ENCODE measurements around the gene MCTP2.

MCTP2 gene

DNA sequence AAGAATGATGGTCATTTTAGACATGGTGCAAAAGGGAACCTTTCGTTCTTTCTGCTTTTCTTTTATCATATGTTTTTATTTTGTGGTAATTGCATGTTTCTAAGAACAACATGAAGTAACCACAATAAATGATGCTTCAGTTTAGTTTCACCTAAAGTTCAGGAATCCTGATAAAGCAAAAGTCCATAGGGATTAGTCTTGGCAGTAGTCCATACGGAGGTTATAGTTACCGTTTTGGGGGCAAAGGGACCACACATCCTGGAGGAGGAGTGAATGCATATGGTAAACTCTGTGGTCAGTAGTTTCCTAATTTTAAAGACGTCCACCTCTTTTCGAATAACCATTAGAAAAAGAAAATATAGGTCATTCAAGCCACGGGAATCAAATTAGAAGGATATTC, 141.5 kb downstream of the MCTP2 start:
- Histone ChIP-seq H4K20me1 (ENCODE audit: control insufficient read depth, insufficient read depth, low read depth, low read length) (no peaks in the 10 kb centered on the region), H3K36me3 (ENCODE audit: control insufficient read depth, low read length) (peaks cover 70% of the 10 kb centered on the region), H3K4me2 (ENCODE audit: low read length) (no peak overlapping the region), H3K79me2 (ENCODE audit: control insufficient read depth, low read length) (no peaks in the 10 kb centered on the region), H3F3A (ENCODE audit: control insufficient read depth, insufficient read depth) (no peaks in the 10 kb centered on the region), H3K27me3 (ENCODE audit: control insufficient read depth, low read length) (no peaks in the 10 kb centered on the region), H3K4me1 (ENCODE audit: control insufficient read depth, low read length) (no peaks in the 10 kb centered on the region), H3K9me2 (replicated peaks; ENCODE audit: control insufficient read depth, low read length) (no peaks in the 10 kb centered on the region), H3K4me3 (ENCODE audit: low read length) (no peak overlapping the region), H3K27ac (ENCODE audit: low read depth, low read length) (no peak overlapping the region), H3K9me3 (ENCODE audit: control insufficient read depth, insufficient read depth, low read length) (no peaks in the 10 kb centered on the region)
- TF ChIP-seq, protein P1, sequence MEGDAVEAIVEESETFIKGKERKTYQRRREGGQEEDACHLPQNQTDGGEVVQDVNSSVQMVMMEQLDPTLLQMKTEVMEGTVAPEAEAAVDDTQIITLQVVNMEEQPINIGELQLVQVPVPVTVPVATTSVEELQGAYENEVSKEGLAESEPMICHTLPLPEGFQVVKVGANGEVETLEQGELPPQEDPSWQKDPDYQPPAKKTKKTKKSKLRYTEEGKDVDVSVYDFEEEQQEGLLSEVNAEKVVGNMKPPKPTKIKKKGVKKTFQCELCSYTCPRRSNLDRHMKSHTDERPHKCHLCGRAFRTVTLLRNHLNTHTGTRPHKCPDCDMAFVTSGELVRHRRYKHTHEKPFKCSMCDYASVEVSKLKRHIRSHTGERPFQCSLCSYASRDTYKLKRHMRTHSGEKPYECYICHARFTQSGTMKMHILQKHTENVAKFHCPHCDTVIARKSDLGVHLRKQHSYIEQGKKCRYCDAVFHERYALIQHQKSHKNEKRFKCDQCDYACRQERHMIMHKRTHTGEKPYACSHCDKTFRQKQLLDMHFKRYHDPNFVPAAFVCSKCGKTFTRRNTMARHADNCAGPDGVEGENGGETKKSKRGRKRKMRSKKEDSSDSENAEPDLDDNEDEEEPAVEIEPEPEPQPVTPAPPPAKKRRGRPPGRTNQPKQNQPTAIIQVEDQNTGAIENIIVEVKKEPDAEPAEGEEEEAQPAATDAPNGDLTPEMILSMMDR (IDR thresholded peaks at IDR 0.05; ENCODE audit: low read depth, low read length, poor library complexity, severe bottlenecking): no peak
- no peak for TF ChIP-seq EZH2phosphoT487 (IDR thresholded peaks at IDR 0.05; ENCODE audit: borderline replicate concordance, low read length)

DNA sequence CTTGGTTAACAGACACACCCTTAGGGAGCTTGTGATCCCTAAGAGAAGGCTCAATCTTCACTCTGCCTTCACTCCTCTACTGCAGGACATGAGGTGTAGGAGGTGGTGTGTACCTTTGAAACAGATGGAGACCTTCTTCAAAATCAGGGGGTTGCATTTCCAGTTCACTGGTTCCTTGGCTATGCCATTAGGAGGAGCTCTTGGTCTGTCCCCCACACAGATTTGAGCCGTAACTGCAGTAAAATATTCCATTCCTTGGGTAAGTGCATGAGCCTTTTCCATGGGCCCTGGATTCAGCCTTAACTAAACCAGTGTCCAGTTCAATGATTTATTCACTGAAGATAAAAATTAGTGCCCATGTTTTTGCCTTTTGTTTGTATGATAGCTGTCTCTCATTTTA, 144.6 kb downstream of the MCTP2 start:
- Histone ChIP-seq H3K4me2 (ENCODE audit: low read length) (no peak overlapping the region), H3K4me1 (ENCODE audit: control insufficient read depth, low read length) (no peaks in the 10 kb centered on the region), H3K9me3 (ENCODE audit: control insufficient read depth, insufficient read depth, low read length) (no peaks in the 10 kb centered on the region), H3K27me3 (ENCODE audit: control insufficient read depth, low read length) (no peaks in the 10 kb centered on the region), H3K36me3 (ENCODE audit: control insufficient read depth, low read length) (peaks cover 47% of the 10 kb centered on the region), H3K9me2 (replicated peaks; ENCODE audit: control insufficient read depth, low read length) (no peaks in the 10 kb centered on the region), H3K4me3 (ENCODE audit: low read length) (no peak overlapping the region), H4K20me1 (ENCODE audit: control insufficient read depth, insufficient read depth, low read depth, low read length) (no peaks in the 10 kb centered on the region), H3K27ac (ENCODE audit: low read depth, low read length) (no peak overlapping the region), H3K79me2 (ENCODE audit: control insufficient read depth, low read length) (no peaks in the 10 kb centered on the region), H3F3A (ENCODE audit: control insufficient read depth, insufficient read depth) (no peaks in the 10 kb centered on the region)
- no peak for TF ChIP-seq EZH2phosphoT487 (IDR thresholded peaks at IDR 0.05; ENCODE audit: borderline replicate concordance, low read length)
- TF ChIP-seq, protein P1 (IDR thresholded peaks at IDR 0.05; ENCODE audit: low read depth, low read length, poor library complexity, severe bottlenecking): no peak

- H3K4me1 ChIP-seq (ENCODE audit: control insufficient read depth, low read length): peaks cover 21% of the 10 kb centered on the region
- no peak overlapping the region for H3K4me2 ChIP-seq (ENCODE audit: low read length)
- no peak overlapping the region for H3K27ac ChIP-seq (ENCODE audit: low read depth, low read length)
- peaks cover 37% of the 10 kb centered on the region for H3K36me3 ChIP-seq (ENCODE audit: control insufficient read depth, low read length)
- TF ChIP-seq, protein P1 (IDR thresholded peaks at IDR 0.05; ENCODE audit: low read depth, low read length, poor library complexity, severe bottlenecking): no peak
- TF ChIP-seq EZH2phosphoT487 (IDR thresholded peaks at IDR 0.05; ENCODE audit: borderline replicate concordance, low read length): no peak
- no peaks in the 10 kb centered on the region for H4K20me1 ChIP-seq (ENCODE audit: control insufficient read depth, insufficient read depth, low read depth, low read length)
- no peaks in the 10 kb centered on the region for H3K27me3 ChIP-seq (ENCODE audit: control insufficient read depth, low read length)
- no peaks in the 10 kb centered on the region for H3K79me2 ChIP-seq (ENCODE audit: control insufficient read depth, low read length)
- H3K4me3 ChIP-seq (ENCODE audit: low read length): no peak overlapping the region
- no peaks in the 10 kb centered on the region for H3K9me3 ChIP-seq (ENCODE audit: control insufficient read depth, insufficient read depth, low read length)
- no peaks in the 10 kb centered on the region for H3K9me2 ChIP-seq (replicated peaks; ENCODE audit: control insufficient read depth, low read length)
- no peaks in the 10 kb centered on the region for H3F3A ChIP-seq (ENCODE audit: control insufficient read depth, insufficient read depth)
Observed at GRCh38 chr15:94379986-94380385, 148.6 kb downstream of the MCTP2 start.

- H3K4me3 ChIP-seq (ENCODE audit: low read length): no peak overlapping the region
- H3K27me3 ChIP-seq (ENCODE audit: control insufficient read depth, low read length): no peaks in the 10 kb centered on the region
- H3K79me2 ChIP-seq (ENCODE audit: control insufficient read depth, low read length): no peaks in the 10 kb centered on the region
- no peaks in the 10 kb centered on the region for H3F3A ChIP-seq (ENCODE audit: control insufficient read depth, insufficient read depth)
- H3K9me3 ChIP-seq (ENCODE audit: control insufficient read depth, insufficient read depth, low read length): no peaks in the 10 kb centered on the region
- H3K36me3 ChIP-seq (ENCODE audit: control insufficient read depth, low read length): peaks cover 38% of the 10 kb centered on the region
- TF ChIP-seq, protein P1 (IDR thresholded peaks at IDR 0.05; ENCODE audit: low read depth, low read length, poor library complexity, severe bottlenecking): no peak
- no peak for TF ChIP-seq EZH2phosphoT487 (IDR thresholded peaks at IDR 0.05; ENCODE audit: borderline replicate concordance, low read length)
- no peaks in the 10 kb centered on the region for H3K9me2 ChIP-seq (replicated peaks; ENCODE audit: control insufficient read depth, low read length)
- H3K4me2 ChIP-seq (ENCODE audit: low read length): no peak overlapping the region
- H3K27ac ChIP-seq (ENCODE audit: low read depth, low read length): no peak overlapping the region
- H3K4me1 ChIP-seq (ENCODE audit: control insufficient read depth, low read length): peaks cover 21% of the 10 kb centered on the region
- H4K20me1 ChIP-seq (ENCODE audit: control insufficient read depth, insufficient read depth, low read depth, low read length): no peaks in the 10 kb centered on the region
Observed at GRCh38 chr15:94380798-94381197, 149.4 kb downstream of the MCTP2 start.

Data from DOHH2 (cell line).